Natural killer cell (primary cell): Measurements from ENCODE around the gene TTC7B. TPM values are rescaled to one million over a fixed set of nuclear protein-coding genes. Genes with fewer than 3 reads are reported as not detected.

Experiments used
- ATAC-seq, 3 donors: fragments of 150-1000 bp in 2 of 3; fragments of 200-7000 bp in 1 of 3; cut with Tn5 transposase; 1 replicate in 1 of 3; 2 replicates in 2 of 3; pipeline ENCODE4 v1.10.0; 2021; ENCODE audit warnings: mild to moderate bottlenecking in 2 of 3, moderate library complexity in 2 of 3
- DNase-seq, 2 donors: peaks; one replicate each; pipeline versions ENCODE4 v3.0.0 to v3.0.0-alpha.2; 2013 to 2021; ENCODE audit warnings: mixed read lengths in 1 of 2
- H3K27ac ChIP-seq: one replicate; pipeline ENCODE4 v1.5.1; 2013; ENCODE audit warnings: mild to moderate bottlenecking, low read length
- H3K27me3 ChIP-seq: one replicate; pipeline ENCODE4 v1.6.1; 2013; ENCODE audit warnings: low read length; ENCODE audit not compliant: control insufficient read depth, insufficient read depth
- H3K36me3 ChIP-seq: one replicate; pipeline ENCODE4 v1.6.1; 2013; ENCODE audit warnings: low read length; ENCODE audit not compliant: control insufficient read depth, insufficient read depth
- H3K4me1 ChIP-seq: one replicate; pipeline ENCODE4 v1.6.1; 2013; ENCODE audit warnings: low read length; ENCODE audit not compliant: control insufficient read depth, insufficient read depth
- H3K4me3 ChIP-seq: one replicate; pipeline ENCODE4 v1.5.1; 2013; ENCODE audit warnings: low read length
- H3K9me3 ChIP-seq: one replicate; pipeline ENCODE4 v1.6.1; 2013; ENCODE audit warnings: low read length; ENCODE audit not compliant: control insufficient read depth, insufficient read depth
- H3K27ac Mint-ChIP-seq, 2 donors: one replicate each; pipeline ENCODE4 v1.8.0; 2022; ENCODE audit warnings: mild to moderate bottlenecking in 2 of 2, mixed read lengths in 2 of 2, moderate library complexity in 1 of 2
- H3K27me3 Mint-ChIP-seq, 2 donors: one replicate each; pipeline ENCODE4 v1.8.0; 2022; ENCODE audit warnings: low read depth in 2 of 2, mixed read lengths in 2 of 2
- H3K36me3 Mint-ChIP-seq: one replicate; pipeline ENCODE4 v1.8.0; 2022; ENCODE audit warnings: mixed read lengths
- H3K4me1 Mint-ChIP-seq, 2 donors: one replicate each; pipeline ENCODE4 v1.8.0; 2022; ENCODE audit warnings: mixed read lengths in 2 of 2
- H3K4me3 Mint-ChIP-seq: one replicate; pipeline ENCODE4 v1.8.0; 2022; ENCODE audit warnings: mild to moderate bottlenecking, moderate library complexity, mixed read lengths
- H3K9me3 Mint-ChIP-seq, 2 donors: one replicate each; pipeline ENCODE4 v1.8.0; 2022; ENCODE audit warnings: mixed read lengths in 2 of 2
- WGBS: methylation state at CpG from one replicate; pipeline ENCODE4 v1.1.7; 2013; ENCODE audit warnings: missing lambda C conversion rate; ENCODE audit not compliant: insufficient coverage; 5-methylcytosine and 5-hydroxymethylcytosine counted together
- intact Hi-C: fragments of 100-400 bp; cut with micrococcal nuclease; formaldehyde crosslinking; loops from one replicate; pipeline ENCODE4 v1.14.2; 2022
- total RNA-seq, 4 donors: library from RNA; stranded (reverse); fragments of 120-200 nt in 1 of 4; gene quantifications; one replicate each; pipeline versions ENCODE4 v1.2.3 to v1.2.4, GENCODE V29; 2013 to 2022
- TF ChIP-seq, protein P1 (sequence below): fragments of 200-600 bp; IDR thresholded peaks from one replicate; pipeline ENCODE4 v1.8.0; 2022; ENCODE audit warnings: antibody characterized with exemption

The TTC7B gene
- total RNA-seq, 3 donors from 2014 or later (not counting 1 experiment from before 2014, with no cell fraction given): 1.7 to 17.2 (median 5.9) TPM

GRCh38 chr14:90495357-90496276, 320.6 kb downstream of the TTC7B start:
- WGBS: 58% methylated on average over 11 of the region's 12 CpGs

GRCh38 chr14:90491911-90492531, 324.2 kb downstream of the TTC7B start:
- H3K4me1 Mint-ChIP-seq: no peaks in the 10 kb centered on the region
- DNase-seq (no peak), ATAC-seq (no peak)
- Histone ChIP-seq H3K36me3 (no peaks in the 10 kb centered on the region), H3K27ac (no peak overlapping the region), H3K4me3 (no peak overlapping the region), H3K27me3 (no peaks in the 10 kb centered on the region), H3K9me3 (peaks cover 4% of the 10 kb centered on the region), H3K4me1 (no peaks in the 10 kb centered on the region)
- intact Hi-C loops: no loop called here
- no peaks in the 10 kb centered on the region for H3K27me3 Mint-ChIP-seq
- H3K36me3 Mint-ChIP-seq: no peaks in the 10 kb centered on the region
- no peaks in the 10 kb centered on the region for H3K9me3 Mint-ChIP-seq
- H3K27ac Mint-ChIP-seq: no peak overlapping the region
- TF ChIP-seq, protein P1, sequence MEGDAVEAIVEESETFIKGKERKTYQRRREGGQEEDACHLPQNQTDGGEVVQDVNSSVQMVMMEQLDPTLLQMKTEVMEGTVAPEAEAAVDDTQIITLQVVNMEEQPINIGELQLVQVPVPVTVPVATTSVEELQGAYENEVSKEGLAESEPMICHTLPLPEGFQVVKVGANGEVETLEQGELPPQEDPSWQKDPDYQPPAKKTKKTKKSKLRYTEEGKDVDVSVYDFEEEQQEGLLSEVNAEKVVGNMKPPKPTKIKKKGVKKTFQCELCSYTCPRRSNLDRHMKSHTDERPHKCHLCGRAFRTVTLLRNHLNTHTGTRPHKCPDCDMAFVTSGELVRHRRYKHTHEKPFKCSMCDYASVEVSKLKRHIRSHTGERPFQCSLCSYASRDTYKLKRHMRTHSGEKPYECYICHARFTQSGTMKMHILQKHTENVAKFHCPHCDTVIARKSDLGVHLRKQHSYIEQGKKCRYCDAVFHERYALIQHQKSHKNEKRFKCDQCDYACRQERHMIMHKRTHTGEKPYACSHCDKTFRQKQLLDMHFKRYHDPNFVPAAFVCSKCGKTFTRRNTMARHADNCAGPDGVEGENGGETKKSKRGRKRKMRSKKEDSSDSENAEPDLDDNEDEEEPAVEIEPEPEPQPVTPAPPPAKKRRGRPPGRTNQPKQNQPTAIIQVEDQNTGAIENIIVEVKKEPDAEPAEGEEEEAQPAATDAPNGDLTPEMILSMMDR: no peak
- 83% methylated on average over 10 of the region's 11 CpGs for WGBS
- no peak overlapping the region for H3K4me3 Mint-ChIP-seq

More at GRCh38 chr14:90495357-90496276, 320.6 kb downstream of the TTC7B start:
- H3K4me3 Mint-ChIP-seq: no peak overlapping the region
- no peaks in the 10 kb centered on the region for H3K36me3 Mint-ChIP-seq
- TF ChIP-seq, protein P1: no peak
- peaks cover 4% of the 10 kb centered on the region for H3K9me3 ChIP-seq
- peaks cover 2% of the 10 kb centered on the region in 2 donors for H3K4me1 Mint-ChIP-seq
- peaks cover 1% of the 10 kb centered on the region for H3K4me1 ChIP-seq
- H3K9me3 Mint-ChIP-seq: no peaks in the 10 kb centered on the region
- ATAC-seq: peak; percentile 61 to 71 (median 69)
- intact Hi-C loops: no loop called here
- peak; percentile 31 to 78 for DNase-seq
- no peaks in the 10 kb centered on the region for H3K36me3 ChIP-seq
- no peak overlapping the region for H3K4me3 ChIP-seq
- no peaks in the 10 kb centered on the region for H3K27me3 ChIP-seq
- H3K27ac Mint-ChIP-seq: no peak overlapping the region
- H3K27me3 Mint-ChIP-seq: peaks cover 4 to 11% of the 10 kb centered on the region in 2 donors
- H3K27ac ChIP-seq: no peak overlapping the region

- TF ChIP-seq, protein P1: no peak
Measured at GRCh38 chr14:90491221-90491885, 324.9 kb downstream of the TTC7B start.

More at GRCh38 chr14:90491221-90491885, 324.9 kb downstream of the TTC7B start:
- Histone ChIP-seq H3K27ac (no peak overlapping the region), H3K4me3 (no peak overlapping the region), H3K4me1 (no peaks in the 10 kb centered on the region), H3K27me3 (no peaks in the 10 kb centered on the region), H3K9me3 (peaks cover 4% of the 10 kb centered on the region), H3K36me3 (no peaks in the 10 kb centered on the region)
- 84% methylated on average over 9 of the region's 9 CpGs for WGBS
- DNase-seq: no peak
- Mint-ChIP-seq H3K27me3 (no peaks in the 10 kb centered on the region), H3K4me3 (no peak overlapping the region), H3K9me3 (no peaks in the 10 kb centered on the region), H3K4me1 (no peaks in the 10 kb centered on the region), H3K36me3 (no peaks in the 10 kb centered on the region), H3K27ac (no peak overlapping the region)
- ATAC-seq: no peak
- intact Hi-C loops: no loop called here
